HEK293 (cell line): ENCODE results near the gene EZH2.
A peak's percentile ranks its signal among the peaks of the same experiment; 100 is the strongest.

ENCODE experiments used
- CTCF ChIA-PET: fragments of 350-600 bp; formaldehyde crosslinking; extraction: SDS; loops from one replicate; lab custom pipeline; 2021; ENCODE audit warnings: antibody characterized with exemption; lab: Yijun Ruan, JAX
- POLR2A ChIA-PET: fragments of 300-600 bp; formaldehyde crosslinking; extraction: SDS; loops from one replicate; lab custom pipeline; 2020; ENCODE audit warnings: antibody characterized with exemption, inconsistent platforms; lab: Yijun Ruan, JAX
- H3K27ac ChIP-seq: fragments of 200-500 bp; sonication (Bioruptor generic); 2 replicates; pipeline ENCODE4 v1.5.1; 2014; ENCODE audit warnings: low read depth, low read length, control low read depth, inconsistent platforms; ENCODE audit errors: extremely low read depth
- H3K36me3 ChIP-seq, 2 experiments: fragments of 200-500 bp in 1 of 2; sonication (Bioruptor generic) in 1 of 2; 1 replicate in 1 of 2; 2 replicates in 1 of 2; pipeline ENCODE4 v1.5.1; 2014 to 2017; ENCODE audit warnings: inconsistent platforms in 2 of 2, low read length in 2 of 2; ENCODE audit not compliant: control insufficient read depth in 2 of 2, insufficient read depth in 1 of 2
- H3K4me1 ChIP-seq: fragments of 200-500 bp; sonication (Bioruptor generic); 2 replicates; pipeline ENCODE4 v1.5.1; 2014; ENCODE audit warnings: mild to moderate bottlenecking, low read length, inconsistent platforms; ENCODE audit not compliant: control insufficient read depth, insufficient read depth
- H3K4me3 ChIP-seq: 2 replicates; pipeline ENCODE4 v1.5.1; 2011; ENCODE audit warnings: low read depth, mild to moderate bottlenecking, control low read depth, low read length, moderate library complexity
- H3K9me3 ChIP-seq: fragments of 200-500 bp; sonication (Bioruptor generic); 2 replicates; pipeline ENCODE4 v1.5.1; 2014; ENCODE audit warnings: low read depth, low read length, inconsistent platforms; ENCODE audit not compliant: control insufficient read depth, insufficient read depth
- EGR2 ChIP-seq: fragments of 450-650 bp; formaldehyde crosslinking; IDR thresholded peaks from 2 replicates; pipeline ENCODE4 v1.5.1; 2016; ENCODE audit warnings: low read depth, missing biosample characterization, missing genetic modification characterization
- ZBTB1 ChIP-seq: fragments of 450-650 bp; formaldehyde crosslinking; IDR thresholded peaks from 2 replicates; pipeline ENCODE4 v1.5.1; 2016; ENCODE audit warnings: missing biosample characterization, missing genetic modification characterization
- ZFP37 ChIP-seq: fragments of 450-650 bp; formaldehyde crosslinking; IDR thresholded peaks from 2 replicates; pipeline ENCODE4 v1.5.1; 2016; ENCODE audit warnings: missing biosample characterization, missing genetic modification characterization
- ZFP69B ChIP-seq: fragments of 450-650 bp; formaldehyde crosslinking; IDR thresholded peaks from 2 replicates; pipeline ENCODE4 v1.5.1; 2016; ENCODE audit warnings: missing biosample characterization, missing genetic modification characterization
- ZIC2 ChIP-seq: fragments of 450-650 bp; formaldehyde crosslinking; IDR thresholded peaks from 2 replicates; pipeline ENCODE4 v1.5.1; 2016; ENCODE audit warnings: missing biosample characterization, missing genetic modification characterization
- ZNF121 ChIP-seq: fragments of 450-650 bp; formaldehyde crosslinking; IDR thresholded peaks from 2 replicates; pipeline ENCODE4 v1.5.1; 2016; ENCODE audit warnings: missing biosample characterization, missing genetic modification characterization
- ZNF133 ChIP-seq: fragments of 450-650 bp; formaldehyde crosslinking; IDR thresholded peaks from 2 replicates; pipeline ENCODE4 v1.5.1; 2016; ENCODE audit warnings: missing biosample characterization, missing genetic modification characterization
- ZNF184 ChIP-seq: fragments of 450-650 bp; IDR thresholded peaks from 2 replicates; pipeline ENCODE4 v1.5.1; 2018; ENCODE audit warnings: missing biosample characterization, mild to moderate bottlenecking, missing genetic modification characterization
- ZNF24 ChIP-seq: fragments of 450-650 bp; formaldehyde crosslinking; IDR thresholded peaks from 2 replicates; pipeline ENCODE4 v1.5.1; 2016; ENCODE audit warnings: missing biosample characterization, missing genetic modification characterization
- ZNF266 ChIP-seq: fragments of 450-650 bp; formaldehyde crosslinking; IDR thresholded peaks from 2 replicates; pipeline ENCODE4 v1.5.1; 2016; ENCODE audit warnings: missing biosample characterization, missing genetic modification characterization, low read depth
- ZNF324 ChIP-seq: fragments of 450-650 bp; formaldehyde crosslinking; IDR thresholded peaks from 2 replicates; pipeline ENCODE4 v1.5.1; 2016; ENCODE audit warnings: missing biosample characterization, missing genetic modification characterization
- ZNF335 ChIP-seq: fragments of 450-650 bp; formaldehyde crosslinking; conservative IDR thresholded peaks from 2 replicates; pipeline ENCODE4 v1.5.1; 2016; ENCODE audit warnings: missing biosample characterization, missing genetic modification characterization
- ZNF404 ChIP-seq: fragments of 450-650 bp; formaldehyde crosslinking; IDR thresholded peaks from 2 replicates; pipeline ENCODE4 v1.5.1; 2017; ENCODE audit warnings: missing biosample characterization, missing genetic modification characterization
- ZNF510 ChIP-seq: fragments of 450-650 bp; formaldehyde crosslinking; IDR thresholded peaks from 2 replicates; pipeline ENCODE4 v1.5.1; 2018; ENCODE audit warnings: mild to moderate bottlenecking, missing genetic modification characterization, missing biosample characterization; ENCODE audit not compliant: insufficient replicate concordance
- ZNF596 ChIP-seq: fragments of 450-650 bp; IDR thresholded peaks from 2 replicates; pipeline ENCODE4 v1.5.0; 2018; ENCODE audit warnings: missing biosample characterization, mild to moderate bottlenecking, missing genetic modification characterization, moderate library complexity
- ZNF600 ChIP-seq: fragments of 450-650 bp; formaldehyde crosslinking; IDR thresholded peaks from 2 replicates; pipeline ENCODE4 v1.5.1; 2016; ENCODE audit warnings: missing biosample characterization, missing genetic modification characterization
- ZNF660 ChIP-seq: fragments of 450-650 bp; IDR thresholded peaks from 2 replicates; pipeline ENCODE4 v1.5.1; 2018; ENCODE audit warnings: missing biosample characterization, mild to moderate bottlenecking, missing genetic modification characterization
- ZNF677 ChIP-seq: fragments of 450-650 bp; IDR thresholded peaks from 2 replicates; pipeline ENCODE4 v1.5.0; 2018; ENCODE audit warnings: missing biosample characterization, mild to moderate bottlenecking, missing genetic modification characterization, moderate library complexity
- ZNF76 ChIP-seq: fragments of 450-650 bp; formaldehyde crosslinking; IDR thresholded peaks from 2 replicates; pipeline ENCODE4; 2016; ENCODE audit warnings: low read depth, missing biosample characterization, missing genetic modification characterization, borderline replicate concordance
- ZXDB ChIP-seq: fragments of 450-650 bp; formaldehyde crosslinking; IDR thresholded peaks from 2 replicates; pipeline ENCODE4 v1.5.1; 2016; ENCODE audit warnings: missing biosample characterization, missing genetic modification characterization
- TF ChIP-seq, protein P1 (sequence below): fragments of 450-650 bp; formaldehyde crosslinking; IDR thresholded peaks from 2 replicates; pipeline ENCODE4 v1.5.1; 2016; ENCODE audit warnings: missing biosample characterization, missing genetic modification characterization
- TF ChIP-seq, protein P2 (sequence below): fragments of 450-650 bp; formaldehyde crosslinking; IDR thresholded peaks from 2 replicates; pipeline ENCODE4 v1.5.1; 2016; ENCODE audit warnings: missing biosample characterization, missing genetic modification characterization
- TF ChIP-seq, protein P3 (sequence below): sonication (generic); formaldehyde crosslinking; IDR thresholded peaks from 2 replicates; pipeline ENCODE4 v1.8.1; 2022; ENCODE audit warnings: mild to moderate bottlenecking, moderate library complexity, missing genetic modification reagents
- TF ChIP-seq, protein P4 (sequence below): fragments of 450-650 bp; formaldehyde crosslinking; conservative IDR thresholded peaks from 2 replicates; pipeline ENCODE4 v1.5.1; 2016; ENCODE audit warnings: low read depth, missing biosample characterization, missing genetic modification characterization

The EZH2 gene

DNA sequence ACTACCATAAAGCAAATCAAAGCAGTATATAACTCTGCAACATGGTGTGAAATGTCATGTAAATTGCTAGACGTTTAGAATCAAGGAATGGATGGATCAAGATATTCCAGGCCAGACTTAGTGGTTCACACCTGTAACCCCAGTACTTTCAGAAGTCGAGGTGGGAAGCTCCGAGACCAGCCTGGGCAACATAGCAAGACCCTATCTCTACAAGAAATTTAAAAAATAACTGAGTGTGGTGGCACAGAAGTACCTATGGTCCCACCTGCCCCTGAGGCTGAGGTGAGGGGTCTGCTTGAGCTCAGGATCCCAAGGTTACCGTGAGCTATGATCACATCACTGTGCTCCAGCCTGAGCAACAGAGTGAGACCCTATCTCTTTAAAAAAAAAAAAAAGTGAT lies 2.8 kb upstream of the EZH2 start:
- Histone ChIP-seq H3K36me3 (no peaks in the 10 kb centered on the region), H3K4me1 (no peaks in the 10 kb centered on the region), H3K9me3 (no peaks in the 10 kb centered on the region), H3K27ac (no peak overlapping the region), H3K4me3 (no peak overlapping the region)
- ChIA-PET POLR2A (interaction anchor here (0.7 to 1.2 kb wide), 2 partner anchors 25 to 140 kb away, joined by 3 to 4 read pairs; no protein-coding TSS in a partner anchor), CTCF (interaction anchor here (0.6 to 0.9 kb wide), 2 partner anchors 44 to 77 kb away, joined by 3 to 4 read pairs; no protein-coding TSS in a partner anchor)
- TF ChIP-seq, protein P1, sequence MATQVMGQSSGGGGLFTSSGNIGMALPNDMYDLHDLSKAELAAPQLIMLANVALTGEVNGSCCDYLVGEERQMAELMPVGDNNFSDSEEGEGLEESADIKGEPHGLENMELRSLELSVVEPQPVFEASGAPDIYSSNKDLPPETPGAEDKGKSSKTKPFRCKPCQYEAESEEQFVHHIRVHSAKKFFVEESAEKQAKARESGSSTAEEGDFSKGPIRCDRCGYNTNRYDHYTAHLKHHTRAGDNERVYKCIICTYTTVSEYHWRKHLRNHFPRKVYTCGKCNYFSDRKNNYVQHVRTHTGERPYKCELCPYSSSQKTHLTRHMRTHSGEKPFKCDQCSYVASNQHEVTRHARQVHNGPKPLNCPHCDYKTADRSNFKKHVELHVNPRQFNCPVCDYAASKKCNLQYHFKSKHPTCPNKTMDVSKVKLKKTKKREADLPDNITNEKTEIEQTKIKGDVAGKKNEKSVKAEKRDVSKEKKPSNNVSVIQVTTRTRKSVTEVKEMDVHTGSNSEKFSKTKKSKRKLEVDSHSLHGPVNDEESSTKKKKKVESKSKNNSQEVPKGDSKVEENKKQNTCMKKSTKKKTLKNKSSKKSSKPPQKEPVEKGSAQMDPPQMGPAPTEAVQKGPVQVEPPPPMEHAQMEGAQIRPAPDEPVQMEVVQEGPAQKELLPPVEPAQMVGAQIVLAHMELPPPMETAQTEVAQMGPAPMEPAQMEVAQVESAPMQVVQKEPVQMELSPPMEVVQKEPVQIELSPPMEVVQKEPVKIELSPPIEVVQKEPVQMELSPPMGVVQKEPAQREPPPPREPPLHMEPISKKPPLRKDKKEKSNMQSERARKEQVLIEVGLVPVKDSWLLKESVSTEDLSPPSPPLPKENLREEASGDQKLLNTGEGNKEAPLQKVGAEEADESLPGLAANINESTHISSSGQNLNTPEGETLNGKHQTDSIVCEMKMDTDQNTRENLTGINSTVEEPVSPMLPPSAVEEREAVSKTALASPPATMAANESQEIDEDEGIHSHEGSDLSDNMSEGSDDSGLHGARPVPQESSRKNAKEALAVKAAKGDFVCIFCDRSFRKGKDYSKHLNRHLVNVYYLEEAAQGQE: no peak
- TF ChIP-seq, protein P2, sequence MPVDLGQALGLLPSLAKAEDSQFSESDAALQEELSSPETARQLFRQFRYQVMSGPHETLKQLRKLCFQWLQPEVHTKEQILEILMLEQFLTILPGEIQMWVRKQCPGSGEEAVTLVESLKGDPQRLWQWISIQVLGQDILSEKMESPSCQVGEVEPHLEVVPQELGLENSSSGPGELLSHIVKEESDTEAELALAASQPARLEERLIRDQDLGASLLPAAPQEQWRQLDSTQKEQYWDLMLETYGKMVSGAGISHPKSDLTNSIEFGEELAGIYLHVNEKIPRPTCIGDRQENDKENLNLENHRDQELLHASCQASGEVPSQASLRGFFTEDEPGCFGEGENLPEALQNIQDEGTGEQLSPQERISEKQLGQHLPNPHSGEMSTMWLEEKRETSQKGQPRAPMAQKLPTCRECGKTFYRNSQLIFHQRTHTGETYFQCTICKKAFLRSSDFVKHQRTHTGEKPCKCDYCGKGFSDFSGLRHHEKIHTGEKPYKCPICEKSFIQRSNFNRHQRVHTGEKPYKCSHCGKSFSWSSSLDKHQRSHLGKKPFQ (tag by site-specific recombination): peak; percentile 27; the same call in 1 of the 2 replicates
- TF ChIP-seq ZNF121: peak; percentile 91

DNA sequence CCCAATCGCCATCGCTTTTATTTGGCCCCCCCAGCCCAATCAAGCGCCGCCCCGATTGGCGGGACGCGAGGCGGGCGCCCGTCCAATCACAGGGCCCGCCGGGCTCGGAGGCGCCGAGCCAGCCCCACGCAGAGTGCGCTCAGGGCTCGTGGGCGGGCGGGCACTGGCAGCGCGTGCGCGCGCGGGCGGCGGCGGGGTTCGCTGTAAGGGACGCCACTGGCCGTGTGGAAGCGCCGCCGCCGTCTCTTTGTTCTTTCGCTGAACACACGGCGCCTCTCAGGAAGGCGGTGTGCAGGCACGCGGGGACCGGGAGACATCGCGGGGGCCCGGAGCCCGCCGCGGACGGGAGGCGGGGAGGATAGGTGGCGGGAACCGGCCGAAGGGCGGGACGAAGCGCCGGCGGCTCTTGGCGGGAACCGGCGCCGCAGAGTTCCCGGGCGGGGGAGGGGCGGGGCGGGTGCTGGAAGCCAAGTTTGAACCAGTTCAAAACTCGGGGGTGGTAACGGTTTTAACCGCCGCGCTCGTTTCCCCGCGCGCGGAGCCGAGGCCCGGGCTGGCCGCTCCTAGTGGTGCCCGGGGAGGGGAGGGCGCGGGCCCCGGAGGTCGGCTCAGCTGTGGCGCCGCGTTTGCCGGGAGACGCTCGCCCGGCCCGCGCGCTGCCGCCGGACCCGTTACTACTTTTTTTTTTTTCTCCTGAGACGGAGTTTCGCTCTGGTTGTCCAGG lies 370 bp upstream of the EZH2 start:
- H3K9me3 ChIP-seq: no peaks in the 10 kb centered on the region
- H3K4me1 ChIP-seq: peaks cover 6% of the 10 kb centered on the region; the same call in 1 of the 2 replicates
- H3K4me3 ChIP-seq: peak overlapping the region; percentile 95
- POLR2A ChIA-PET: interaction anchor here (0.8 to 1.4 kb wide), 5 partner anchors 9 to 57 kb away, joined by 4 to 6 read pairs (median 5); no protein-coding TSS in a partner anchor
- peak overlapping the region; percentile 96 for H3K27ac ChIP-seq
- CTCF ChIA-PET: interaction anchor here (0.6 to 1.1 kb wide), 2 partner anchors 79 to 116 kb away, joined by 3 to 4 read pairs; no protein-coding TSS in a partner anchor
- no peaks in the 10 kb centered on the region for H3K36me3 ChIP-seq
- TF ChIP-seq ZNF335: peak; percentile 34; the same call in 1 of the 2 replicates
- peak; percentile 43; the same call in 1 of the 2 replicates for TF ChIP-seq ZIC2
- TF ChIP-seq ZNF510 (tag by site-specific recombination): no peak
- no peak for TF ChIP-seq ZNF133 (tag by site-specific recombination)
- TF ChIP-seq ZFP69B: 0 out of 2 replicates have a peak, but pooled peaks have one; percentile 14
- TF ChIP-seq ZNF76: peak; percentile 78; the same call in 1 of the 2 replicates
- peak; percentile 87 for TF ChIP-seq ZXDB (tag by site-specific recombination)
- TF ChIP-seq ZNF596 (tag by site-specific recombination): peak; percentile 46; the same call in 1 of the 2 replicates
- TF ChIP-seq, protein P3, sequence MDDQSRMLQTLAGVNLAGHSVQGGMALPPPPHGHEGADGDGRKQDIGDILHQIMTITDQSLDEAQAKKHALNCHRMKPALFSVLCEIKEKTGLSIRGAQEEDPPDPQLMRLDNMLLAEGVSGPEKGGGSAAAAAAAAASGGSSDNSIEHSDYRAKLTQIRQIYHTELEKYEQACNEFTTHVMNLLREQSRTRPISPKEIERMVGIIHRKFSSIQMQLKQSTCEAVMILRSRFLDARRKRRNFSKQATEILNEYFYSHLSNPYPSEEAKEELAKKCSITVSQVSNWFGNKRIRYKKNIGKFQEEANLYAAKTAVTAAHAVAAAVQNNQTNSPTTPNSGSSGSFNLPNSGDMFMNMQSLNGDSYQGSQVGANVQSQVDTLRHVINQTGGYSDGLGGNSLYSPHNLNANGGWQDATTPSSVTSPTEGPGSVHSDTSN (CRISPR knock-in tag): peak; percentile 88; the same call in 1 of the 2 replicates
- no peak for TF ChIP-seq ZNF266 (tag by site-specific recombination)
- TF ChIP-seq ZFP37: no peak
- no peak for TF ChIP-seq ZBTB1 (tag by site-specific recombination)
- no peak for TF ChIP-seq ZNF677
- peak; percentile 75 for TF ChIP-seq EGR2 (tag by site-specific recombination)
- TF ChIP-seq ZNF184 (tag by site-specific recombination): peak; percentile 63; the same call in 1 of the 2 replicates
- TF ChIP-seq ZNF660 (tag by site-specific recombination): peak; percentile 29
- peak; percentile 88 for TF ChIP-seq ZNF324 (tag by site-specific recombination)
- no peak for TF ChIP-seq ZNF404
- TF ChIP-seq, protein P4, sequence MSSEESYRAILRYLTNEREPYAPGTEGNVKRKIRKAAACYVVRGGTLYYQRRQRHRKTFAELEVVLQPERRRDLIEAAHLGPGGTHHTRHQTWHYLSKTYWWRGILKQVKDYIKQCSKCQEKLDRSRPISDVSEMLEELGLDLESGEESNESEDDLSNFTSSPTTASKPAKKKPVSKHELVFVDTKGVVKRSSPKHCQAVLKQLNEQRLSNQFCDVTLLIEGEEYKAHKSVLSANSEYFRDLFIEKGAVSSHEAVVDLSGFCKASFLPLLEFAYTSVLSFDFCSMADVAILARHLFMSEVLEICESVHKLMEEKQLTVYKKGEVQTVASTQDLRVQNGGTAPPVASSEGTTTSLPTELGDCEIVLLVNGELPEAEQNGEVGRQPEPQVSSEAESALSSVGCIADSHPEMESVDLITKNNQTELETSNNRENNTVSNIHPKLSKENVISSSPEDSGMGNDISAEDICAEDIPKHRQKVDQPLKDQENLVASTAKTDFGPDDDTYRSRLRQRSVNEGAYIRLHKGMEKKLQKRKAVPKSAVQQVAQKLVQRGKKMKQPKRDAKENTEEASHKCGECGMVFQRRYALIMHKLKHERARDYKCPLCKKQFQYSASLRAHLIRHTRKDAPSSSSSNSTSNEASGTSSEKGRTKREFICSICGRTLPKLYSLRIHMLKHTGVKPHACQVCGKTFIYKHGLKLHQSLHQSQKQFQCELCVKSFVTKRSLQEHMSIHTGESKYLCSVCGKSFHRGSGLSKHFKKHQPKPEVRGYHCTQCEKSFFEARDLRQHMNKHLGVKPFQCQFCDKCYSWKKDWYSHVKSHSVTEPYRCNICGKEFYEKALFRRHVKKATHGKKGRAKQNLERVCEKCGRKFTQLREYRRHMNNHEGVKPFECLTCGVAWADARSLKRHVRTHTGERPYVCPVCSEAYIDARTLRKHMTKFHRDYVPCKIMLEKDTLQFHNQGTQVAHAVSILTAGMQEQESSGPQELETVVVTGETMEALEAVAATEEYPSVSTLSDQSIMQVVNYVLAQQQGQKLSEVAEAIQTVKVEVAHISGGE (tag by site-specific recombination): peak; percentile 44
- peak; percentile 91; the same call in 1 of the 2 replicates for TF ChIP-seq ZNF24 (tag by site-specific recombination)
- TF ChIP-seq ZNF600 (tag by site-specific recombination): 0 out of 2 replicates have a peak, but pooled peaks have one; percentile 31
